GM12878 (cell line): Measurements from ENCODE around the gene CAMK4. TPM values are rescaled to one million over a fixed set of nuclear protein-coding genes. Genes with fewer than 3 reads are reported as not detected.

Experiments used
- ATAC-seq: fragments of 200-7000 bp; cut with Tn5 transposase; 3 replicates; pipeline ENCODE4 v1.9.1; 2020; ENCODE audit warnings: mild to moderate bottlenecking, moderate library complexity
- BruUV-seq: library from RNA; stranded (reverse); fragments of 400-500 nt; replicated peaks from 2 replicates; lab custom pipeline; 2021; lab: Mats Ljungman, UMichigan
- CTCF ChIA-PET: fragments of 300-600 bp; sonication (Branson Sonifier 250); formaldehyde crosslinking; extraction: SDS; loops from one replicate; lab custom pipeline; 2021; ENCODE audit warnings: inconsistent platforms; lab: Yijun Ruan, JAX
- POLR2A ChIA-PET: fragments of 350-600 bp; formaldehyde crosslinking; extraction: SDS; loops from one replicate; lab custom pipeline; 2021; ENCODE audit warnings: inconsistent platforms; lab: Charles Lee
- RAD21 ChIA-PET: fragments of 300-600 bp; sonication (Branson Sonifier 250); formaldehyde crosslinking; loops from one replicate; lab custom pipeline; 2023; ENCODE audit warnings: antibody characterized with exemption; ENCODE audit not compliant: unreplicated experiment; lab: Charles Lee
- SMC1A ChIA-PET: fragments of 300-600 bp; sonication (Branson Sonifier 250); formaldehyde crosslinking; loops from one replicate; lab custom pipeline; 2023; ENCODE audit not compliant: unreplicated experiment, uncharacterized antibody; lab: Charles Lee
- DNase-seq: peaks from one replicate; pipeline ENCODE4 v3.0.0-alpha.2; 2011; ENCODE audit warnings: low read depth, low spot score
- FAIRE-seq: peaks from 3 replicates; lab custom pipeline; 2011; peaks lifted over from hg19 to GRCh38; lab: Jason Lieb, UNC
- H2AFZ ChIP-seq: 2 replicates; pipeline ENCODE4 v1.6.0; 2011; ENCODE audit warnings: low read depth, low read length, control low read depth; ENCODE audit not compliant: control insufficient read depth
- H3K27ac ChIP-seq: 2 replicates; pipeline ENCODE4 v1.5.1; 2011; ENCODE audit warnings: control low read depth; ENCODE audit not compliant: control insufficient read depth, insufficient read depth
- H3K27me3 ChIP-seq, 2 experiments: replicated peaks in 1 of 2; 2 replicates each; pipeline versions ENCODE4 v1.6.0 to v1.6.1; 2011; ENCODE audit warnings: low read length in 1 of 2; ENCODE audit not compliant: control insufficient read depth in 2 of 2, insufficient read depth in 2 of 2
- H3K36me3 ChIP-seq, 2 experiments: 2 replicates each; pipeline ENCODE4 v1.5.1; 2011; ENCODE audit warnings: low read length in 1 of 2; ENCODE audit not compliant: control insufficient read depth in 2 of 2, insufficient read depth in 2 of 2
- H3K4me1 ChIP-seq: 2 replicates; pipeline ENCODE4 v1.6.1; 2011; ENCODE audit warnings: mild to moderate bottlenecking, low read length, moderate library complexity, mixed read lengths; ENCODE audit not compliant: control insufficient read depth, insufficient read depth
- H3K4me2 ChIP-seq: 2 replicates; pipeline ENCODE4 v1.6.0; 2011; ENCODE audit warnings: control low read depth; ENCODE audit not compliant: control insufficient read depth, insufficient read depth
- H3K4me3 ChIP-seq: fragments of 200-600 bp; sonication (generic); 2 replicates; pipeline ENCODE4 v1.5.1; 2016
- H3K79me2 ChIP-seq: 2 replicates; pipeline ENCODE4 v1.6.0; 2011; ENCODE audit warnings: low read length; ENCODE audit not compliant: control insufficient read depth, insufficient read depth
- H3K9ac ChIP-seq: 2 replicates; pipeline ENCODE4 v1.8.0; 2011; ENCODE audit warnings: low read length, control low read depth, mixed read lengths; ENCODE audit not compliant: control insufficient read depth, insufficient read depth
- H3K9me3 ChIP-seq: replicated peaks from 3 replicates; pipeline ENCODE4 v1.5.1; 2011; ENCODE audit warnings: mild to moderate bottlenecking, low read length; ENCODE audit not compliant: control insufficient read depth, insufficient read depth
- H4K20me1 ChIP-seq: 2 replicates; pipeline ENCODE4 v1.6.0; 2011; ENCODE audit not compliant: control insufficient read depth, insufficient read depth
- FOXM1 ChIP-seq: IDR thresholded peaks from 2 replicates; pipeline ENCODE4 v1.6.1; 2012; ENCODE audit warnings: low read depth, mild to moderate bottlenecking, inconsistent platforms, low read length, moderate library complexity
- JUNB ChIP-seq: IDR thresholded peaks from 2 replicates; pipeline ENCODE4 v1.6.1; 2016; ENCODE audit warnings: antibody characterized with exemption, mild to moderate bottlenecking
- NFYB ChIP-seq: IDR thresholded peaks from 2 replicates; pipeline ENCODE4 v1.6.1; 2011; ENCODE audit warnings: low read depth, mild to moderate bottlenecking, low read length, improper control_type of control experiment, moderate library complexity; ENCODE audit not compliant: insufficient read depth
- NRF1 ChIP-seq: conservative IDR thresholded peaks from 2 replicates; pipeline ENCODE4 v1.6.1; 2011; ENCODE audit warnings: mild to moderate bottlenecking, low read depth, low read length, improper control_type of control experiment
- REST ChIP-seq: IDR thresholded peaks from 2 replicates; pipeline ENCODE4 v1.6.1; 2012; ENCODE audit warnings: mild to moderate bottlenecking, low read depth, low read length
- SKIL ChIP-seq: fragments of 450-650 bp; IDR thresholded peaks from 2 replicates; pipeline ENCODE4 v1.6.1; 2017; ENCODE audit warnings: mild to moderate bottlenecking, low read depth, inconsistent platforms; ENCODE audit not compliant: poor library complexity, severe bottlenecking
- SMC3 ChIP-seq: IDR thresholded peaks from 2 replicates; pipeline ENCODE4 v1.6.1; 2011; ENCODE audit warnings: low read length, improper control_type of control experiment, borderline replicate concordance
- ZNF207 ChIP-seq: fragments of 450-650 bp; IDR thresholded peaks from 2 replicates; pipeline ENCODE4 v1.6.1; 2014; ENCODE audit warnings: antibody characterized with exemption, mild to moderate bottlenecking, borderline replicate concordance
- WGBS: methylation state at CpG from one replicate; pipeline ENCODE4 v1.1.6; 2016; ENCODE audit warnings: low lambda C conversion rate; ENCODE audit not compliant: insufficient replicate concordance, insufficient coverage; ENCODE audit errors: missing lambda C conversion rate; 5-methylcytosine and 5-hydroxymethylcytosine counted together
- in situ Hi-C: fragments of 300-500 bp; cut with MboI; formaldehyde crosslinking; loops from 9 replicates; pipeline ENCODE4 v1.14.3; 2018; ENCODE audit warnings: mixed read lengths
- intact Hi-C: fragments of 100-400 bp; cut with micrococcal nuclease; formaldehyde crosslinking; loops from one replicate; pipeline ENCODE4 v1.14.2; 2022; ENCODE audit not compliant: unreplicated experiment
- polyA plus RNA-seq, 11 experiments: library from polyadenylated mRNA; depleted of rRNA in 4 of 11; unstranded in 6 of 11; stranded (reverse) in 5 of 11; fragments of >200 nt; fragmentation: Nextera tagmentation in 4 of 11; fragmentation: Illumina TruSeq in 1 of 11; extraction: Ambion mirVana in 4 of 11; extraction: Trizol in 1 of 11; gene quantifications; 1 replicate in 1 of 11; 2 replicates in 10 of 11; pipeline versions ENCODE4 v1.2.1 to v1.2.3, GENCODE V29; 2011 to 2016; ENCODE audit warnings: inconsistent platforms in 2 of 11, missing spikeins in 2 of 11, low read depth in 1 of 11
- total RNA-seq, 4 experiments: library from RNA; depleted of rRNA in 3 of 4; stranded (reverse); fragments of >200 nt in 3 of 4; fragmentation: Illumina TruSeq in 1 of 4; extraction: Trizol in 1 of 4; gene quantifications; 2 replicates each; pipeline versions ENCODE4 v1.2.1 to v1.2.3, GENCODE V29; 2013 to 2021

CAMK4 gene
- total and polyA plus RNA-seq, 10 of the 15 experiments (the other 5 are each of a cell fraction or from before 2014, with no cell fraction given): 13.3 to 51.9 (median 35.3) TPM

- TF ChIP-seq FOXM1 (no peak), ZNF207 (no peak), SKIL (no peak), JUNB (no peak), NRF1 (no peak), NFYB (no peak)
Observed at GRCh38 chr5:111360173-111360572, 136.0 kb downstream of the CAMK4 start (continued).

- ChIA-PET SMC1A (no interaction called here), POLR2A (no interaction called here), CTCF (interaction anchor here (1.2 kb wide), 1 partner anchor 31 kb away, joined by 3 read pairs; no protein-coding TSS in a partner anchor), RAD21 (no interaction called here)
- 79% methylated on average over 2 of the region's 2 CpGs for WGBS
- intact Hi-C loops (no loop called here), in situ Hi-C loops (no loop called here)
- Histone ChIP-seq H3K36me3 (peaks cover 0 to 8% of the 10 kb centered on the region in 2 experiments; a peak in 1 of 4 replicates), H4K20me1 (no peaks in the 10 kb centered on the region), H3K4me1 (no peaks in the 10 kb centered on the region), H3K27ac (no peak overlapping the region), H3K9me3 (no peaks in the 10 kb centered on the region; the same call in 2 of the 3 replicates), H2AFZ (no peak overlapping the region), H3K79me2 (no peaks in the 10 kb centered on the region), H3K4me2 (no peak overlapping the region), H3K9ac (no peak overlapping the region), H3K4me3 (no peak overlapping the region), H3K27me3 (no peaks in the 10 kb centered on the region)
- ATAC-seq (no peak), DNase-seq (no peak), FAIRE-seq (no peak)
- BruUV-seq: no TSS peak
- no peak for TF ChIP-seq SMC3
- peak; percentile 78 for TF ChIP-seq REST
Observed at GRCh38 chr5:111364992-111365391, 140.8 kb downstream of the CAMK4 start.
